Midbrain (tissue), 1 donor: Measurements from ENCODE around the gene STXBP6.
A peak's percentile ranks its signal among the peaks of the same experiment; 100 is the strongest.
"Not testable (repeated sequence)": the region's sequence is repeated elsewhere in the genome, so short reads cannot be mapped to it uniquely, and the experiment has no call there.

Experiments used
- DNase-seq: peaks from one replicate; lab custom pipeline; 2025; lab: John Stamatoyannopoulos, UW

The STXBP6 gene

DNA sequence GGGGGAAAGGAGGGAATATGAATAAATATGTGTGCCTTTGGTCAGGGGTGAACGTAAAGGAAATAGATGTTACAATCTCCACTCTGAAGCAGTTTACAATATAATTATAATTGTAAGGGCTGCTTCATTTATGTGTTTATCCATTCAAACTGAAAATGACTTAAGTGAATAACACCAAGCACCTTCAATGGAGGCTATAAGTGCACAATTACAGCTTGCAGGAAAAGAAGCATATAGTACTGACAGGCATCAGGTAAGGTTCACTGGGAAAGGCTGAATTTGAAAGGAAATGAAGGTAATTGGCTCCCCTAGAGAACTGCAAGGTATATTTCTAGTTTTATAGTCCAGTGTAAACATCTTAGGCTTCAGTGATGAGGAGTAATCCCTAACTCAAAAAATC is 192.7 kb downstream of the STXBP6 start:
- DNase-seq, result no peak

DNA sequence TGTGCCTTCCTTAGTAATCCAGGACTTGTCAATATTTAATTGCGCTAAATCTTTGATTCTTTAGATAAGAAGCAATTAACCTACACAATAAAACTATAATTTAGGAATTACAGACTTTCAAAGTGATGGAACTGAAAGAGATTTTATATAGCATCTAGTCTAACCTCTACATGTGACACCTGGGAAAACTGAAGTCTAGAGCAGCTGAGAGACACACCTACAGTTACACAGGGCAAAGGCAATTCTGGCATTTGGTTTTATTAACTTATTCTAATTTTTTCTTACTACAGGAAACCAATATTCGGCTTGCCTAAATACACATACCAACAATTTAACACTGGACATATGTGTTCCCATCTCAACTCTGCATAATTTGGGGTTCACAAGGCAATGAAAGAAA is 196.5 kb downstream of the STXBP6 start:
- no peak for DNase-seq

DNA sequence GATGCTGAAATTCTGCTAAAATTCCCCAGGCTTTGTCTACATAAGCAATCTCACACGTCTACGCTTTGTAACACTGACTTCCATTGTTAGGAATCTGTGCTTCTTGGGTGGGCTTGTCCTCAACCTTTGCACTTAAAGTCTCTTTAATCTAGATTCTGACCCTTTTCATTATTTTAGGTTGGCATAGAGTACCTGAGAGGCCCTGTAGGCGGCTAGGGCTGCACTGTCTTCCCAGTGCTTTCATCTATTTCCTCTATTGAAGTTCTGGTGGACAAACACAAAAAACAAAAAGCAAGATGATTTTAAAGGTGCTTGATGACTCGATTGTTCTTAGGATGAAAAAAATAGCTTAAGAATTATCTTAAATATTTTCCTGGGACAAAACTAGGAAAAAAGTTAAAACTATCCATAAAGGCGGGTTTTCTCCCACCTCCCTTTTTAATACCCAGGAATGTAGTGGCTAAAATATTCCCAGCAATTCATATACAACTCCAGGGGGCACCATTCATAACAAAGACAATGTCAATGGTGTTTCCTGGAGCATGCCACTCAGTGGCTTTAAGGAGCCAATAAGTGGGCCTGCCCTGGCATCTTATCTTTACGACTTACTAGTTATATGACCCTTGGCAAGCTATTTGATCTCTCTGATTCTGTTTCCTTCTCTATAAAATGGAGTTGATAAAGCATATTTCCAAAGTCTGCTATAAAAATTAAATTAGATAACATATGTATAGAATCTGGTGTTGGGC is 197.5 kb downstream of the STXBP6 start:
- no peak for DNase-seq

DNA sequence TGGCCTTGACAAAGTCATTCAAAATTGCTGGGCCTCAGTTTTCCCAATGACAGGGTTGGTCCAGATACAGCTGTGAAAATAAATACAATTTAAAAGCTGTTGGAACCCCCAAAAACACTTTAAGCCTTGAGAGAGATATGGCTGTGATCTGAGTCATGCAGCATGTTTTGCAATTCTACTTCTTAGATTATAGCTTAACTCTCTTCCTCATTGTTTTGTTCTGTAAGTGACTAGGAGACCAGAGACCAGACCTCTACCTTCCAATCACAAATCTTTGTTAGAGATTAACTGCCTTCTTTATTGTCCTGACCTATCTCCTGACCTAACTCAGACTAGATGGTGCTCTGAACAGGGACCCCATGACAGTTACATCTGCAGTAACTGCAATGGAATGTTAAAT is 198.1 kb downstream of the STXBP6 start:
- no peak for DNase-seq

DNA sequence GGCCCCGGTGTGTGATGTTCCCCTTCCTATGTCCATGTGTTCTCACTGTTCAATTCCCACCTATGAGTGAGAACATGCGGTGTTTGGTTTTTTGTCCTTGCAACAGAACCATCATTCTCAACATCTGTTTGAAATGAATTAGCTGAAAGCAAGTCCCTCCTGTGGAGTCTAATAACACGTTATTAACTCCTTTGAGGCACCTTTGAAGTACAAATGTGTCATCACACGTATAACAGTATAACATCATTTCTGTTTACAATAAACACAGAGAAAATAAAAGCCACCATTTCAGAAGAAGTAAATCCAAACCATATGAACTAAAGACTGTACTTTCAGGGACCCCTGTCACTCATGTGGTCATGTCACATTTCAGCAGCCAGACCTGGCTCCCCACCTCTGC is 198.5 kb downstream of the STXBP6 start:
- DNase-seq, result no peak

DNA sequence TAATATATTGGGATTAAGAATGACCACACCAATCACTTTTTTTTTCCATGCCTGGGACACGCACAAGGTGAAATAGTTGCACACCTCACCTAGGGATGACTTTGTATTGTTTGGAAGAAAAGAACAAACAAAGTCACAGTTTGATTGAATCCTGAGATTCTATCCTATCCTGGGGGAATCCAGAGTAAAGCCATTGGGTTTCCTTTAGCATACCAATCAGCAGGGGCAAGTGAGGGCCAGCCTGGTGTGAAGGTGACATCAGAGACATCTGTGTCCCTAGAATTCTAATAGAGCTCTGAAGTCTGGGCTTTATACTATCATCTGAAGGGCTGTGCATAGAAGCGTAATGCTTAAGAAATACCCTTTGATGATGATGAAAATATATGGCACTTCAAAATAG is 199.9 kb downstream of the STXBP6 start:
- DNase-seq, result no peak

DNA sequence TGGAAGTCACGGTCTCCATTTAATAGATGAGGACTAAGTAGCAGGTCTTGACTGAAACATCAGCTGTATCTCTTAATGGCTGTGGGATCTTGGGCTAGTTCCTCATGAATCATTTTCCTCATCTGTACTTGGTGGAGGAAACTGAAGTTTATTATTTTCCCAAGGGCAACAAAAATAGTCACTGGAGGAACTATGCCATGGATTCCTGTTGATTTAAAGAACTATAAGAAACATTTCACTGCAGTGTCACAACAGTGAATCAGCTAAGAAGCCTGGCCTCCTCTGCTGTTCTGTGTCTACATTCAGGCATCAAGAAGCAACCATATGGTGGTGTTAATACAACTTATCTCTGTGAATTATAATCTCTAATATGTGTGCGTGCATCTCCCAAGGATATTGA is 200.5 kb downstream of the STXBP6 start:
- DNase-seq, result no peak

DNA sequence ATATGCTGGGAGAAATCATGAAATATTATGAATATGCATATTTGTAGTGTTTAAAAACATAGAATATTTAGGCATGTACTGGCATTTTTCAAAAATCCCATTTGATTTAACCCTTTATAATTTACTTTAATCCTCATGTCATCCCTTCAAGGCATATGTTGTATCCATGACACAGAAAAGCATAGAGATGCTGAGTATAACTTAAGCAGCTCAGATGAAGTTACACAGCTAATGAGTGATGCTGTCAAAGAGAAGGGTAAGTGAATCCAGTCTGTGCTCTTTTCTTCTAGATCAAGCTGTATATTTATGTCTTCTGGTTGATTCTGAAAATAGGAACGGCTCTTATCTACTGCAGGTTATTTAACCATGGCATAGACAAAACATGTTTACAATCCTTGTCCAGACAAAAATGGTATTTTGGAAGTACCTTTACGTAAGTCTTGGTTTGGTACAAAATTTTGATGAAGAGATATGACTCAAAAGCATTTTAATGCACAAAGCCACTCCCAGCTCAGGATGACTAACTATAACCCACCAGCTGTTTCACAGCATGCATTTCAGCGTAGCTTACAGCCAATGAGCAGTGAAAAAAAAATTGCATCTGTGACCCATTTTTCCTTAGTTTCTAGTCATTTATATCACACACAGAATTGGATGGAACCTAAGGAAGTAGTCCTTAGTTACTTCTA is 201.7 kb downstream of the STXBP6 start:
- no peak for DNase-seq

DNA sequence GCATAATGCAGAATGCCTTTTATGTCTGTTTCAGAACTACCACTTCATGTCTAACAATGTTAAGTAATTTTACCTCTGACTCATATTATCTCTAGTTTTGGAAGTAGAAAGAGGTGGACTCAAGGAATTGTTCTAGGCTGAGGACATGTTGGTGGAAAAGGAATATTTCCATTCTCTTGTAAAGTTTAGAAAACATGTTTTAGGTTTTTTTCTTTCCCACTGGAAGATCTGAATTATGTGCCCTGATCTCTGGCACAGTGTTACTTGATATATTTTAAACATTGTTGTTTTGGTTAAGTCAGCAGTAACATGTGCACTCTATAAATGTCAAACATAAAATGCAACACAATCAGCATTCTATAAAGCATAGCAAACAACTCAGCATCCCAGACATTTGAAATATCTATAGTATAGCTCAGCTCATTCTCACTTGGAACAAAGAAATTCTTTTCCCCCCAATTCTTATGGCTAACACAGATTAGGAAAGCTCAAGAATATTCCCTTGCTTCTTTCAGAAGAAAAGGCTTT is 202.3 kb downstream of the STXBP6 start:
- DNase-seq, result no peak

DNA sequence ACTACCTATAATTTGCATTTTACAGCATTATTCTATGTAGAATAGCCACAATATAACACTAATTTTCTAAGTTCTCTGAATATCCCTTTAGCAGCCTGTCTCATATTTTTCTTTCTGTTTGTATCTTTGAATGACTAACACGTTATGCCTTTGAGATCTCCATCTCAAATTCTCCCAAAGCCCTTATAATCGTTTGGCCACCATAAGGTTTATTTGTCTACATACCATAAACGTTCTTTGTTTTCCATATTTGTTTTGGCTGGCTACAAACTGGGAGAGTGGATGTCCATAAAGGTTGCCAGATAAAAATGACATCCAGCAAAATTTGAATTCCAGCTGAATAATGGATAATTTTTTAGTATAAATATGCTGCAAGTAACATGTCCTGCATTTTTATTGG is 203.7 kb downstream of the STXBP6 start:
- no peak for DNase-seq

DNA sequence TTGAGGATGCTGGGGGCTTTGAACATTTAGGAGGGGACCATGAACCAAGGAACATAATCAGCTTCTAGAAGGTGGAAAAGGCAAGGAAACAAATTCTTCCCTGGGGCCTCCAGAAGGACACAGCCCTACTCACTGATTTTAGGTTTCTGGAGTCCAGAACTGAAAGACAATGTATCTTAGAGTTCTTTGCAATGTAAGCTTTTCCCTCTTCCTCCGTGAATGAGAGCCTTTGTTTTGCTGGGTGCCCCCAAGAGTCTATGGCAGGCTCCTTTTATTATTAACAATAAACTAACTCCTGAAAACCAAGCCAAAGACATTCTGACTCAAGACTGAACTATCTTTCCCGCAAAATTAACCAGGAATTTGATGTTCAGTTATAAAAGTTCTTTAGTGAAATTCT is 204.1 kb downstream of the STXBP6 start:
- DNase-seq, result no peak

DNA sequence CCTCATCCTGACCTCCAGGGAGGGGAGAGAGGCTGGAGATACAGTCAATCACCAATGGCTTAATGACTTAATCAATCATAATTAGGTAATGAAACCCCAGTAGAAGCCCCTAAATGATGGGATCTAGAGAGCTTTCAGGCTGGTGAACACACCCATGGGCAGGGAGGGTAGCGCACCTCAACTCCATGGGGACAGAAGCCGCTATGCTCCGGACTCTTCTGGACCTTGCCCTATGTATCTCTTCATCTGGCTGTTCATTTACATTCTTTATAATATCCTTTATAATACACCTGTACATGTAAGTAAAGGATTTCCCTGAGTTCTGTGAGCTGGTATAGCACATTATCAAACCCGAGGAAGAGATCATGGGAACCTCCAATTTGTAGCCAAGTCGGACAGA is 205.9 kb downstream of the STXBP6 start:
- DNase-seq, result no peak

DNA sequence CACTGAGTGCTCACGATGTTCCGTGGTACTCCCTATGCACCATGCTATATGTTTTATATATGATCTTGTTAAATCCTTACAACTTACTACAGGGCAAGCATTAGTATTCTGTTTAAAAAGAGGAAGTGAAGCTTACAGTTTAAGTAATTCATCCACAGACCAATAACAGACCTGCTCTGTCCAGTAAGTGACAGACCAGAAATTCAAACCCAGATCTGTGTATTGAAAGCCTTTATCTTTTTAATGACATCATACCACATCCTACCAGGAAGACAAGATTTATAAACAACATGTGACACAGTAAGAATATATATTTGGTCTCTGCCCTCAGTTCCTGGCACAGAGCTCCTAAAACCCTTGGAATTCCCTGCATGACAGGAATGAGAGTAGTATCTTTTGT is 206.5 kb downstream of the STXBP6 start:
- no peak for DNase-seq

DNA sequence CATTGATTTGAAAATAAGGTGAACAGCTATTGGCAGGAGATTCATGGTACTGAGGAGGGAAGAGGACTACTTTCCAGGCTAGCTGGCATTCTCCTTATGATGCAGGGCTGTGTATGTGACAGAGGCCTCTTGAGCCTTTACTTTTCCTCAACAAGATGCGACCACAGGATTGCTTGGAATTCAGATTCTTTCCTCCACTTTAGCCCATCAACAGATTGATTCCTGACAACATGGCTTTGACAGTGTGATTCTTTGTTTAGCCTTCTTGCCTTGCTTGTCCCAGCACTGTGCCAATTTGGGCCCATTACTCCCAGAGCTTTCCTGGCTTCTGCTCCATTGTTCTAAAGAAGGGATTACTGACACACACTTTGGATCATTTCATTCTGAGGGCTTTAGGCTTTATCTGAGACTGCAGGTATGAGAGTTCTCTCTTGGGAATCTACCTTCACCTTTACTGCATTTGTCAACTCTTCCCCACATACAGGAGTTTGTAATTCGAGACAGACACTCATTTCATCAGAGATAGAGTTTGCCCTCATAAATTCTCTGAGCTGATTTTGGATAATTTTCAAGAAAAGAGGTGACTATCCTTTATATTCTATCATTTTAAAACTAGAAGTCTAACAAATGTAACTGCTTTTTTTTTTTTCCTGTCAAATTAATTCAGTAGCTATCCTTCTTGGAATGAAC is 209.6 kb downstream of the STXBP6 start:
- DNase-seq, result no peak

DNA sequence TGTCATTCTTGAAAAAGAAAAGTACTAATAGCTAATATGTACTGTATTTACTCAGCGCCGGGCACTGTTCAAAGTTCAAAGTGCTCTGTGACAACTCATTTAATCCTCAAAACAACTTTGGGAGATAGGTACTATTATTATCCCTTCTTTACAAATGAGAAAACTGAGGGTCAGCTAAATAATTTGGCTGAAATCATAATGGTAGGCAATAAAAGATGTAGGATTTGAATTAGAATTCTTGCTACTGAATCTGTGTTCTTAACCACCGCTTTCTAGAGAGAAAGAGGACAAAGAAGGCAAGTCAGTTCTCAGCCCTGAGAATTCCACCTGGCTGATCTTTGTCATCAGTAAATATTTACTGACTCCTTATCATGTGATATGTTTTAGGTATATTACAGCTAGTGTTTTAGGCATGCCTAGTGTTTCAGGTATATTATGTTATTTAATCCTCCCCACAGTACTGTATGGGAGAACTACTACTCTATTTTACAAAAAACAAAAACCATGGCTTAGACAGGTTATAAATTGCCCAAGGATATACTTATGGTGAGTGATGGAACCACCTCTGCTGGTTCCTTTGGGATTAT is 210.2 kb downstream of the STXBP6 start:
- no peak for DNase-seq

DNA sequence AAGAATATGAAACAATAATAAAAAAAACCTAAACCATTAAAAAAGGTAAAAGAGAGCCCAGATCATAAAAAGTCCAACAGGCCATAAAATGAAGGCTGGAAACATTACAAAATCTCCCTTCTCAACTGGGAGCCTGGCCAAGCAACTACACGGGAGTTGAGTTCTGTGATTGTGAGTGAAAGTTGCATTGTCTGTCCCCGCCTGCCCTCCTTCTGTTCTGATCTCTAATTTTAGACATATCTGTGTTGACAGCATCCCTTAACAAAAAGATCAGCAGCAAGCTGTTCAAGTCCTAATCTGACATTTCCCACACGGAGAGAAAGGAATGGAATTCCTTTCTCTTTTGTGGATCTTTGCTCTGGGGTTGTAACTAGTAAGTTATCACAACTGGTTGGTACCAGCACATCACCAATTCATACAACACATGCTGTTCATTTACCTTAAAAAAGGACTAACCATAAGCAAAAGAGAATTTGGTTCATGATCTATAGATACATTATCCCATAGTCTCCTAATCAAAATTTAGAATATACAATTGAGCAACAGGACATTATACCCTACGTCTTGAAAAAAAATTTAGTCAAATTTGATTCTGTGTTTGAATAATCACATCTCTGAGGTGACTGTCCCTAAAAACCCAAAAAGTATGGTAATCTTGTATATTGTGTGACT is 210.9 kb downstream of the STXBP6 start:
- DNase-seq, result peak; percentile 19

DNA sequence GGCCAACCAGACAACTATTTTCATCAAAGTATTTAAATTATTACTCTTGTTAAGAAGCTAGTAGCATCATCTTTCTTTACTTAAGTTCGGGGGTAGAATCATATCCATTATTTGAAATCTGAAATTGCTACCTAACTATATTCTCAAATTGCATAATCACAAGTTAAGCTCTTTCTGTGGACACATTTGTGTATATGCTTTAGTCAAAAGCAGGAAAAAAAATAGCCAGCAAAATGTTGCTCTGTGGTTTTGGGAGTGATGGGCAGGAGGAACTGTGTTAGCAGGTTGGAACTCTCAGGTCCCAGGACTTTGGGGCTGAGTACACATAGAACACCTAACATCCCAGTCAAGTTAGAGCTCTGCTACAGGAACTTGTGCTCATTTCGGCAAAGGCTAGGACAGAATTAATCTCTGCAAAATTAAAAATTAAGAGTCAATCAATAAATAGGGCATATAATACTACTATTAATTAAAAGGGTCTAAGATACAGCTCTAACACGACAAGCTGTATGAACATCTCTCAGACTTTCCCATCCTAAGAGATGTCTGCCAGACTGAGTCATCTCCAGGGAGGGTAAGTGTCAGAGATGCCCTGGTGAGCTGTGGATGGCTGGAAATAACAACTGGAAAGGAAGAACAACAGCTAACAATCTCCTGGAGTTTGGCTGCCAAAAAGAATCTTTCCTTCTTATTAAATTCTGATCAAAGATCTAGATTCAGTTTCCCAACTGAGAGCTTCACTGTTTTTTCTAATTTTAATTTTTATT is 212.5 kb downstream of the STXBP6 start:
- no peak for DNase-seq

DNA sequence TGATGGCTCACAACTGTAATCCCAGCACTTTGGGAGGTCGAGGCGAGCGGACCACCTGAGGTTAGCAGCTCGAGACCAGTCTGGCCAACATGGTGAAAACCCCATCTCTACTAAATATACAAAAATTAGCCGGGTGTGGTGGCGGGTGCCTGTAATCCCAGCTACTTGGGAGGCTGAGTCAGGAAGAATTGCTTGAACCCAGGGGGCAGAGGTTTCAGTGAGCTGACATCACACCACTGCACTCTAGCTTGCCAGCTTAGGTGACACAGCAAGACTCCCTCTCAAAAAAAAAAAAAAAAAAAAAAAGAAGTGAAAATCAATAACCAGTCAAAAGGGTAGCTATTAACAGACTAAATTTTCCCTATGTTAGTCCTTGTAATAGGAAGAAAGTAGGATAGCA is 213.6 kb downstream of the STXBP6 start:
- DNase-seq, result not testable (repeated sequence)

DNA sequence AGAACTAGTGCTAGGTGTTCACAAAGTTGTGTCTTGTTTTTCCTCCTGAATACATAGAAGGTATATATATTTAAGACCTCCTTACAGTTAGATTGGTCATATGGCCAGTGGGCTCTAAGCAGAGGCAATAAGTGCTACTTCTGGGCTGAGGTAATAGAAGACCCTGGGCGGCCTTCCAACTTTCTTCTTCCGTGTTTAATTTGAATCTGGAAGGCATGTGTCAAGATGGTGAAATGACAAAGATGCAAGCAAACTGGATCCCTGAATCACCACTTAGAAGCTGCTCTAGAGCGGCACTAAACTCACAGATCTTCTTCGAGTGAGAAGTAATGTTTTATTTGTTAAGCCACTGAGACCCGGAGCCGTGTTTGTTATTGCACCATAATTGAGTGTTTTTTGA is 215.0 kb downstream of the STXBP6 start:
- DNase-seq, result no peak

DNA sequence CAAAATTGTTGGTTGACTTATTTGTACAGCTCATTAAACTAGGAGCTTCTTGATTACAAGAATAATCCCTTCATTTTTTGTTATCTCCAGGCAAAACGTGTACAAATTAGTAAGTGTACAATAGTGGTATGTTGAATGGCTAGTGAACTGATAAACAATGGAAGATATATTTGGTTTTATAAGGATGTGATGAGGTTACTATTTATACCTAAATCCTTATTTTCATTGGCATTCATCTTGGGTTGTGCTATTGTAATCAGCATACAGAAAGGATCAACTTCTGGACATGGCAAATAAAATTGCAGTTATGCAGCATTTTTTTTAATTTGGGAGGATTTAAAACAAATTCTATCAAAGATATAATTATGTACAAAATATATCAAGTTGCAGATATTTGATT is 216.6 kb downstream of the STXBP6 start:
- no peak for DNase-seq

DNA sequence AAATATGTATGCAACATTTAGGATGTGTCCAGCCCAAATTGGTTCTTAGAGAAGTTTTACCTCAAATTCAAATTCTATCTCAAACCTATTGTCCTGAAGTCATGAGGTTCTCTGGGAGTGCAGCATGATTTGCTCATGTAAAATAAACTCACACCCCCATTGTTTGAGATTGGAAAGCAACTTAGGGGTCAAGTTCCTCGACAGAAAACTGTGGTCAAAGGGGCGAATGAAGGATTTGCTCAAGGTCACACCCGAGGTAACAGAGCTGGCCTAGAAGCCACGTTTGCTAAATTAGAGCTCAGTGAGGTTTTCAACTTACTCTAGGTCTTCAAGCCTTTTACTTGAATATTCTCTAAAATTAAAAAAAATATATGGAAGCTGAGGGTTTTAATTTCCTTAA is 218.3 kb downstream of the STXBP6 start:
- DNase-seq, result no peak
